Measurements from ENCODE around the gene EDNRB. TPM values are rescaled to one million over a fixed set of nuclear protein-coding genes. Genes with fewer than 3 reads are reported as not detected.

The EDNRB gene
- polyA plus RNA-seq, 3 donors: 0.08 to 0.53 (median 0.37) TPM

DNA sequence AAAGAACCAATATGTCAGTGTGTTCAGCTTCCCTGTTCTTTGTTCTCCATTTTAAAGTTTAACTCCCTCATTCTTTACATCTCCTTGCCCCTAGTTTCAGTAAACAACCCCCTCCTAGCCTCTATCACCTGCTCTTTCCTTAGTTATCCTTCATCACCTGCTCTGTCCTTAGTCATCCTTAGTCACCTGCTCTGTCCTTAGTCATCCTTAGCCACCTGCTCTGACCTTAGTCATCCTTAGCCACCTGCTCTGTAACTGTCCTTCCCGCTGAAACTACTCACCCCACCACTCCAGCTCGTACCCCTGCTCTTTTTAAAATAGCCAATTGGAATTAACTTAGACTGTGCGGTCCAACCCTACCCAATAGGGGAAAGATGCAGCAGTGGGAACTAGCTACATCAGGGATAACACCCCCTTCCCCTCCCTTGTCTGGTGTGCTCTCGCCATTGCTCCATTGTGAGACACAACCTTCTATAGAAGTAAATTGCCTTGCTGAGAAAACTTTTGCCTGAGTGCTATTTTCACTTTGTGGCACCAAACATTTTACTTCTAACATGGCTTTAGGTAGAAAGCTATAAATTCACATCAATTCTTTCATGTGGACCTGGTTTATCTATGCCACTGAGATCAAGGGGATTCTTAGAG, 16.2 kb downstream of the EDNRB start:
- Histone ChIP-seq H3K4me1 (ENCODE audit: control insufficient read depth in 1 of 2, insufficient read depth in 2 of 2, low read length in 2 of 2) (peaks cover 0 to 4% of the 10 kb centered on the region in 2 donors), H3K9ac (ENCODE audit: insufficient read depth, low read length, poor library complexity, severe bottlenecking) (no peak overlapping the region), H2AFZ (ENCODE audit: insufficient read depth, low read depth, low read length, poor library complexity, severe bottlenecking) (no peak overlapping the region), H4K20me1 (ENCODE audit: insufficient read depth, low read length) (no peaks in the 10 kb centered on the region), H3K36me3 (replicated peaks in 1 of 2; ENCODE audit: control insufficient read depth in 1 of 2, insufficient read depth in 2 of 2, low read length in 2 of 2) (no peaks in the 10 kb centered on the region), H3K79me2 (ENCODE audit: insufficient read depth, low read length) (no peaks in the 10 kb centered on the region), H3K27ac (ENCODE audit: low read depth in 1 of 2, low read length in 2 of 2) (no peak overlapping the region), H3K4me3 (replicated peaks in 1 of 3; ENCODE audit: low read depth in 2 of 3, low read length in 3 of 3) (no peak overlapping the region), H3K27me3 (ENCODE audit: control insufficient read depth in 2 of 2, insufficient read depth in 2 of 2, low read length in 2 of 2) (no peaks in the 10 kb centered on the region), H3K9me3 (replicated peaks in 1 of 2; ENCODE audit: control insufficient read depth in 1 of 2, insufficient read depth in 1 of 2, low read length in 2 of 2) (peaks cover 7 to 8% of the 10 kb centered on the region in 2 donors), H3K4me2 (replicated peaks; ENCODE audit: extremely low read depth, low read length, poor library complexity, severe bottlenecking) (no peak overlapping the region)
- peaks cover 1 to 2% (median 1%) of the 10 kb centered on the region in 3 donors for H3K27me3 Mint-ChIP-seq (ENCODE audit: low read depth in 3 of 3)
- H3K9me3 Mint-ChIP-seq: peaks cover 7 to 19% (median 7%) of the 10 kb centered on the region in 7 donors
- WGBS (ENCODE audit: insufficient coverage): 94% methylated on average over 2 of the region's 4 CpGs
- H3K36me3 Mint-ChIP-seq: peaks cover 0 to 7% of the 10 kb centered on the region in 2 donors
- H3K4me3 Mint-ChIP-seq: no peak overlapping the region
- H3K27ac Mint-ChIP-seq: peak overlapping the region in 2 of 7 donors; percentile 52 to 64
- TF ChIP-seq, protein P1, sequence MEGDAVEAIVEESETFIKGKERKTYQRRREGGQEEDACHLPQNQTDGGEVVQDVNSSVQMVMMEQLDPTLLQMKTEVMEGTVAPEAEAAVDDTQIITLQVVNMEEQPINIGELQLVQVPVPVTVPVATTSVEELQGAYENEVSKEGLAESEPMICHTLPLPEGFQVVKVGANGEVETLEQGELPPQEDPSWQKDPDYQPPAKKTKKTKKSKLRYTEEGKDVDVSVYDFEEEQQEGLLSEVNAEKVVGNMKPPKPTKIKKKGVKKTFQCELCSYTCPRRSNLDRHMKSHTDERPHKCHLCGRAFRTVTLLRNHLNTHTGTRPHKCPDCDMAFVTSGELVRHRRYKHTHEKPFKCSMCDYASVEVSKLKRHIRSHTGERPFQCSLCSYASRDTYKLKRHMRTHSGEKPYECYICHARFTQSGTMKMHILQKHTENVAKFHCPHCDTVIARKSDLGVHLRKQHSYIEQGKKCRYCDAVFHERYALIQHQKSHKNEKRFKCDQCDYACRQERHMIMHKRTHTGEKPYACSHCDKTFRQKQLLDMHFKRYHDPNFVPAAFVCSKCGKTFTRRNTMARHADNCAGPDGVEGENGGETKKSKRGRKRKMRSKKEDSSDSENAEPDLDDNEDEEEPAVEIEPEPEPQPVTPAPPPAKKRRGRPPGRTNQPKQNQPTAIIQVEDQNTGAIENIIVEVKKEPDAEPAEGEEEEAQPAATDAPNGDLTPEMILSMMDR (IDR thresholded peaks at IDR 0.05): no peak
- H3K4me1 Mint-ChIP-seq: peaks cover 10% of the 10 kb centered on the region
- DNase-seq: no peak
- intact Hi-C loops (cut with micrococcal nuclease): no loop called here

DNA sequence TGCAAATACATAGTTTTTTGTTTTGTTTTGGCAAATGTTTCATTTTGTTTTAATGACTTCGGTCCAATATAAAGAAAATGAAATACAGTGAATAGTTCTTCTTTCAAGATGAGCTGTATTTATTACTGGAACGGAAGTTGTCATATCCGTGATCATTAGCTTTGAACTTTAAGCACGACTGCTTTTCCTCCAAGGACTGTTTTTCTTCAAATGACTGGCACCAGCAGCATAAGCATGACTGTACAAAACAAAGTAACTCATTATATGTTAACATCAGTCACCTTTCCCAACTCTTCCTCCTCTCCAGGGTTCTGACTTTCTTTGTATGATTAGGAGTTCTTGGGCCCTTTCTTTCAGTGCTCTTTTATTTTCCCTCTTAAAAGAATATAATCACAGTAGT, 20.5 kb downstream of the EDNRB start:
- no peak overlapping the region for H3K9ac ChIP-seq (ENCODE audit: insufficient read depth, low read length, poor library complexity, severe bottlenecking)
- H3K27ac ChIP-seq (ENCODE audit: low read depth in 1 of 2, low read length in 2 of 2): no peak overlapping the region
- no peaks in the 10 kb centered on the region for H3K79me2 ChIP-seq (ENCODE audit: insufficient read depth, low read length)
- no peak overlapping the region for H3K4me3 Mint-ChIP-seq
- intact Hi-C loops (cut with micrococcal nuclease): no loop called here
- H3K9me3 ChIP-seq (replicated peaks in 1 of 2; ENCODE audit: control insufficient read depth in 1 of 2, insufficient read depth in 1 of 2, low read length in 2 of 2): peaks cover 4 to 8% of the 10 kb centered on the region in 2 donors
- TF ChIP-seq, protein P1 (IDR thresholded peaks at IDR 0.05): no peak
- peaks cover 0 to 4% of the 10 kb centered on the region in 2 donors for H3K4me1 ChIP-seq (ENCODE audit: control insufficient read depth in 1 of 2, insufficient read depth in 2 of 2, low read length in 2 of 2)
- no peaks in the 10 kb centered on the region for H3K27me3 ChIP-seq (ENCODE audit: control insufficient read depth in 2 of 2, insufficient read depth in 2 of 2, low read length in 2 of 2)
- H3K4me2 ChIP-seq (replicated peaks; ENCODE audit: extremely low read depth, low read length, poor library complexity, severe bottlenecking): no peak overlapping the region
- peaks cover 7 to 10% (median 7%) of the 10 kb centered on the region in 7 donors for H3K9me3 Mint-ChIP-seq
- no peaks in the 10 kb centered on the region for H3K36me3 ChIP-seq (replicated peaks in 1 of 2; ENCODE audit: control insufficient read depth in 1 of 2, insufficient read depth in 2 of 2, low read length in 2 of 2)
- H4K20me1 ChIP-seq (ENCODE audit: insufficient read depth, low read length): no peaks in the 10 kb centered on the region
- no peak overlapping the region for H2AFZ ChIP-seq (ENCODE audit: insufficient read depth, low read depth, low read length, poor library complexity, severe bottlenecking)
- peaks cover 11% of the 10 kb centered on the region for H3K4me1 Mint-ChIP-seq
- WGBS (ENCODE audit: insufficient coverage): 60% methylated on average over 1 of the region's 4 CpGs
- peaks cover 0 to 2% (median 1%) of the 10 kb centered on the region in 3 donors for H3K27me3 Mint-ChIP-seq (ENCODE audit: low read depth in 3 of 3)
- peak in 1 of 3 donors; percentile 12 for DNase-seq
- H3K27ac Mint-ChIP-seq: no peak overlapping the region
- peaks cover 0 to 7% of the 10 kb centered on the region in 2 donors for H3K36me3 Mint-ChIP-seq
- H3K4me3 ChIP-seq (replicated peaks in 1 of 3; ENCODE audit: low read depth in 2 of 3, low read length in 3 of 3): no peak overlapping the region
